Neural crest cell (in vitro differentiated cells): Measurements from ENCODE around the gene SCO2. TPM values are rescaled to one million over a fixed set of nuclear protein-coding genes. Genes with fewer than 3 reads are reported as not detected.

Source experiments
- DNase-seq: peaks from one replicate; pipeline ENCODE4 v3.0.0; 2021; ENCODE audit warnings: low read depth, mixed read lengths, low spot score
- H3K27ac Mint-ChIP-seq: one replicate; pipeline ENCODE4 v1.8.0; 2021; ENCODE audit warnings: mild to moderate bottlenecking, mixed read lengths; ENCODE audit not compliant: unreplicated experiment
- H3K27me3 Mint-ChIP-seq: 2 replicates; pipeline ENCODE4 v1.8.0; 2021; ENCODE audit warnings: low read depth, mild to moderate bottlenecking, mixed read lengths
- H3K36me3 Mint-ChIP-seq: 2 replicates; pipeline ENCODE4 v1.8.0; 2021; ENCODE audit warnings: low read depth, mild to moderate bottlenecking, mixed read lengths
- H3K4me1 Mint-ChIP-seq: 2 replicates; pipeline ENCODE4 v1.8.0; 2021; ENCODE audit warnings: mixed read lengths
- H3K4me3 Mint-ChIP-seq: one replicate; pipeline ENCODE4 v1.8.0; 2021; ENCODE audit warnings: mild to moderate bottlenecking, mixed read lengths
- H3K9me3 Mint-ChIP-seq: 2 replicates; pipeline ENCODE4 v1.8.0; 2021; ENCODE audit warnings: mixed read lengths
- CTCF ChIP-seq: fragments of 200-600 bp; sonication (generic); conservative IDR thresholded peaks from 2 replicates; pipeline ENCODE4 v1.5.0; 2021; ENCODE audit warnings: antibody characterized with exemption, mild to moderate bottlenecking
- total RNA-seq: library from RNA; stranded (reverse); gene quantifications from 2 replicates; pipeline ENCODE4 v1.2.1, GENCODE V29; 2021

SCO2 gene
- total RNA-seq, 1 donor from 2014 or later: 2.3 TPM

- Mint-ChIP-seq H3K4me1 (peaks cover 19% of the 10 kb centered on the region), H3K27ac (no peak overlapping the region), H3K4me3 (peak overlapping the region; percentile 67), H3K36me3 (peaks cover 2% of the 10 kb centered on the region), H3K27me3 (peaks cover 74% of the 10 kb centered on the region), H3K9me3 (no peaks in the 10 kb centered on the region)
- TF ChIP-seq CTCF: no peak
- DNase-seq: no peak
Observed at GRCh38 chr22:50532824-50533796, 7.7 kb upstream of the SCO2 start.

GRCh38 chr22:50531962-50532674 is 6.7 kb upstream of the SCO2 start:
- peaks cover 25% of the 10 kb centered on the region for H3K4me1 Mint-ChIP-seq
- peak overlapping the region; percentile 67 for H3K4me3 Mint-ChIP-seq
- TF ChIP-seq CTCF: no peak
- peaks cover 3% of the 10 kb centered on the region for H3K36me3 Mint-ChIP-seq
- no peaks in the 10 kb centered on the region for H3K9me3 Mint-ChIP-seq
- no peak overlapping the region for H3K27ac Mint-ChIP-seq
- peak; percentile 35 for DNase-seq
- peaks cover 78% of the 10 kb centered on the region for H3K27me3 Mint-ChIP-seq

GRCh38 chr22:50531546-50531961 is 6.2 kb upstream of the SCO2 start:
- peaks cover 29% of the 10 kb centered on the region for H3K4me1 Mint-ChIP-seq
- no peaks in the 10 kb centered on the region for H3K9me3 Mint-ChIP-seq
- peaks cover 3% of the 10 kb centered on the region for H3K36me3 Mint-ChIP-seq
- H3K4me3 Mint-ChIP-seq: no peak overlapping the region
- no peak for DNase-seq
- H3K27me3 Mint-ChIP-seq: peaks cover 81% of the 10 kb centered on the region
- TF ChIP-seq CTCF: no peak
- H3K27ac Mint-ChIP-seq: no peak overlapping the region

GRCh38 chr22:50530877-50531545 is 5.6 kb upstream of the SCO2 start:
- peak; percentile 43 for DNase-seq
- Mint-ChIP-seq H3K27ac (no peak overlapping the region), H3K9me3 (no peaks in the 10 kb centered on the region), H3K4me3 (peak overlapping the region; percentile 59), H3K36me3 (peaks cover 3% of the 10 kb centered on the region), H3K27me3 (peaks cover 76% of the 10 kb centered on the region), H3K4me1 (peaks cover 29% of the 10 kb centered on the region)
- TF ChIP-seq CTCF: no peak

DNA sequence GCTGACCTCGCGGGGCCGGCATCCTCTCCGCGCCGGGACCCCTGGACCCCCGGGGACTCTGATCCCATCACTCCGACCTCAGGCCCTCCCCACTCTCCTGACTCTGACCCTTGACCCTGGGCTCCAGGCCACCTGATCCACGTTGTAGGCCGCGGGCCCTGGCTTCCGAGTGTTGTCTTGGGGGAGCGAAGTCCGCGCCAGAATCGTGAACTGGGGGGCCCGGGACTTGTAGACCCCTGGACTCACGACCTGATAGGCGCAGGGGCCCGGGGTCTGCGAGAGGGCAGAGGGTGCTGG is 5.1 kb upstream of the SCO2 start:
- Mint-ChIP-seq H3K27me3 (peaks cover 76% of the 10 kb centered on the region), H3K36me3 (peaks cover 3% of the 10 kb centered on the region), H3K27ac (no peak overlapping the region), H3K4me1 (peaks cover 29% of the 10 kb centered on the region), H3K9me3 (no peaks in the 10 kb centered on the region), H3K4me3 (peak overlapping the region; percentile 59)
- no peak for DNase-seq
- no peak for TF ChIP-seq CTCF
